ENCODE measurements around the gene SH3BP4.
A peak's percentile ranks its signal among the peaks of the same experiment; 100 is the strongest.

The SH3BP4 gene

GRCh38 chr2:235094457-235094856 is 142.6 kb downstream of the SH3BP4 start:
- Histone ChIP-seq H3K18ac (ENCODE audit: low read depth in 1 of 2, low read length in 2 of 2) (no peak overlapping the region), H2BK120ac (ENCODE audit: low read depth, low read length) (no peak overlapping the region)

DNA sequence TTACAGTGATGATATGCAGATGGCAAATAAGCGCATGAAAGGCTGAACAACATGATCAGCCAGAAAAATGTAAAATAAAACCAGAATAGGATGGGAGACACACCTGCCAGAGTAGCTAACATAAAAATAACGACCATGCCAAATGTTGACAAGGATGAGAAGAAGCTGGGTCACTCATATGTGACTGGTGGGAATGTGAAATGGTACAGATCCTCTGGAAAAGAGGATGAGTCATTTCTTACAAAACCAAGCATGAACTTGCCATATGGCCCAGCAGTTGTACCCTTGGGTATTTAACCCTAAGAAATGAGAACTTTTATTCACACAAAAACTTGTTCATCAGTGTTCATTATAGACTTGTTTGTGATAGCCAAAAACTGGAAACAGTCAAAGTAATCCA is 143.8 kb downstream of the SH3BP4 start:
- Histone ChIP-seq H3K4me1 (ENCODE audit: control insufficient read depth, insufficient read depth, low read depth, low read length) (peaks cover 7% of the 10 kb centered on the region), H3K23ac (ENCODE audit: low read length in 2 of 2) (no peak overlapping the region), H3K4me2 (ENCODE audit: low read length, poor library complexity, severe bottlenecking) (no peak overlapping the region), H2BK12ac (ENCODE audit: low read length in 2 of 2) (no peak overlapping the region), H2BK15ac (ENCODE audit: low read depth, poor library complexity, severe bottlenecking) (no peak overlapping the region), H3K4me3 (ENCODE audit: insufficient read depth in 1 of 2, low read depth in 1 of 2, low read length in 2 of 2) (no peak overlapping the region), H3K27me3 (ENCODE audit: control insufficient read depth in 1 of 2, insufficient read depth in 1 of 2, low read length in 2 of 2) (no peaks in the 10 kb centered on the region), H3K27ac (ENCODE audit: low read length, poor library complexity, severe bottlenecking) (no peak overlapping the region), H4K8ac (ENCODE audit: low read length) (no peak overlapping the region), H3K36me3 (ENCODE audit: control insufficient read depth in 1 of 2, insufficient read depth in 2 of 2, low read depth in 1 of 2, low read length in 2 of 2) (no peaks in the 10 kb centered on the region), H4K91ac (ENCODE audit: low read length) (no peak overlapping the region), H3K9ac (ENCODE audit: low read length) (no peak overlapping the region), H3K4ac (ENCODE audit: low read depth in 1 of 2, low read length in 2 of 2) (no peak overlapping the region), H3K18ac (ENCODE audit: low read depth in 1 of 2, low read length in 2 of 2) (no peak overlapping the region), H2AK5ac (ENCODE audit: low read length, severe bottlenecking) (no peak overlapping the region), H3K14ac (ENCODE audit: low read length in 2 of 2) (no peak overlapping the region), H2BK120ac (ENCODE audit: low read depth, low read length) (no peak overlapping the region), H3K9me3 (ENCODE audit: control insufficient read depth, low read length) (no peaks in the 10 kb centered on the region), H3K79me1 (replicated peaks; ENCODE audit: low read length, poor library complexity, severe bottlenecking) (peaks cover 2% of the 10 kb centered on the region), H2BK5ac (ENCODE audit: low read depth, low read length, poor library complexity, severe bottlenecking) (no peak overlapping the region), H2AFZ (ENCODE audit: low read depth, low read length) (no peak overlapping the region)
- WGBS = 90% methylated on average over 2 of the region's 2 CpGs
- peak; percentile 48 for DNase-seq

More at GRCh38 chr2:235094457-235094856, 142.6 kb downstream of the SH3BP4 start:
- no peak overlapping the region for H3K14ac ChIP-seq (ENCODE audit: low read length in 2 of 2)
- H2BK5ac ChIP-seq (ENCODE audit: low read depth, low read length, poor library complexity, severe bottlenecking) = no peak overlapping the region
- no peak for DNase-seq
- no peaks in the 10 kb centered on the region for H3K9me3 ChIP-seq (ENCODE audit: control insufficient read depth, low read length)
- H3K4me2 ChIP-seq (ENCODE audit: low read length, poor library complexity, severe bottlenecking) = no peak overlapping the region
- H3K79me1 ChIP-seq (replicated peaks; ENCODE audit: low read length, poor library complexity, severe bottlenecking) = peaks cover 2% of the 10 kb centered on the region
- H3K36me3 ChIP-seq (ENCODE audit: control insufficient read depth in 1 of 2, insufficient read depth in 2 of 2, low read depth in 1 of 2, low read length in 2 of 2) = no peaks in the 10 kb centered on the region
- H2AK5ac ChIP-seq (ENCODE audit: low read length, severe bottlenecking) = no peak overlapping the region
- no peak overlapping the region for H2AFZ ChIP-seq (ENCODE audit: low read depth, low read length)
- H2BK15ac ChIP-seq (ENCODE audit: low read depth, poor library complexity, severe bottlenecking) = no peak overlapping the region
- no peak overlapping the region for H3K9ac ChIP-seq (ENCODE audit: low read length)
- H3K4me1 ChIP-seq (ENCODE audit: control insufficient read depth, insufficient read depth, low read depth, low read length) = peaks cover 7% of the 10 kb centered on the region
- WGBS = no CpG with 5 or more reads among the region's 1 CpG
- no peak overlapping the region for H3K4me3 ChIP-seq (ENCODE audit: insufficient read depth in 1 of 2, low read depth in 1 of 2, low read length in 2 of 2)
- H3K27ac ChIP-seq (ENCODE audit: low read length, poor library complexity, severe bottlenecking) = no peak overlapping the region
- H3K27me3 ChIP-seq (ENCODE audit: control insufficient read depth in 1 of 2, insufficient read depth in 1 of 2, low read length in 2 of 2) = no peaks in the 10 kb centered on the region
- no peak overlapping the region for H4K91ac ChIP-seq (ENCODE audit: low read length)
- no peak overlapping the region for H4K8ac ChIP-seq (ENCODE audit: low read length)
- H2BK12ac ChIP-seq (ENCODE audit: low read length in 2 of 2) = no peak overlapping the region
- H3K4ac ChIP-seq (ENCODE audit: low read depth in 1 of 2, low read length in 2 of 2) = no peak overlapping the region
- H3K23ac ChIP-seq (ENCODE audit: low read length in 2 of 2) = no peak overlapping the region

DNA sequence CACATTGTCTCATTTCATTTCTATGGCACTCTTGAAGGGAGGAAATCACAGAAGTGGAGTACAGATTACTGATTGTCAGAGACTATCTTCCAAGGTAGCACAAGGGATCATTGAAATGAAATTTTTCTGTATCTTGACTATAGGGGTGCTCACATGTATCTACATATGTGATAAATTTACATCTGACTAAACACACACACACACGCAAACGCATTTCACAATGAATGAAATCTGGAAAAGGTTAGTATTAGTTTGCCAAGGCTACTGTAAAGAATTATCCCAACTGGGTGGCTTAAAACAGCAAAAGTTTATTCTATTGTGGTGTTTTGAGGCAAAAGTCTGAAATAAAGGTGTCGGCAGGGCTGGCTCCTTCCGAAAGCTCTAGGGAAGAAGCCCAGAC is 144.6 kb downstream of the SH3BP4 start:
- Histone ChIP-seq H3K4ac (ENCODE audit: low read depth in 1 of 2, low read length in 2 of 2) (no peak overlapping the region), H2AK5ac (ENCODE audit: low read length, severe bottlenecking) (no peak overlapping the region), H2AFZ (ENCODE audit: low read depth, low read length) (no peak overlapping the region), H2BK120ac (ENCODE audit: low read depth, low read length) (no peak overlapping the region), H3K9me3 (ENCODE audit: control insufficient read depth, low read length) (no peaks in the 10 kb centered on the region), H2BK12ac (ENCODE audit: low read length in 2 of 2) (no peak overlapping the region), H3K4me2 (ENCODE audit: low read length, poor library complexity, severe bottlenecking) (no peak overlapping the region), H3K36me3 (ENCODE audit: control insufficient read depth in 1 of 2, insufficient read depth in 2 of 2, low read depth in 1 of 2, low read length in 2 of 2) (no peaks in the 10 kb centered on the region), H3K27ac (ENCODE audit: low read length, poor library complexity, severe bottlenecking) (no peak overlapping the region), H3K79me1 (replicated peaks; ENCODE audit: low read length, poor library complexity, severe bottlenecking) (peaks cover 2% of the 10 kb centered on the region), H2BK15ac (ENCODE audit: low read depth, poor library complexity, severe bottlenecking) (no peak overlapping the region), H3K27me3 (ENCODE audit: control insufficient read depth in 1 of 2, insufficient read depth in 1 of 2, low read length in 2 of 2) (no peaks in the 10 kb centered on the region), H4K91ac (ENCODE audit: low read length) (no peak overlapping the region), H3K14ac (ENCODE audit: low read length in 2 of 2) (no peak overlapping the region), H3K23ac (ENCODE audit: low read length in 2 of 2) (no peak overlapping the region), H3K9ac (ENCODE audit: low read length) (no peak overlapping the region), H3K4me1 (ENCODE audit: control insufficient read depth, insufficient read depth, low read depth, low read length) (peaks cover 7% of the 10 kb centered on the region), H3K4me3 (ENCODE audit: insufficient read depth in 1 of 2, low read depth in 1 of 2, low read length in 2 of 2) (no peak overlapping the region), H3K18ac (ENCODE audit: low read depth in 1 of 2, low read length in 2 of 2) (no peak overlapping the region), H2BK5ac (ENCODE audit: low read depth, low read length, poor library complexity, severe bottlenecking) (no peak overlapping the region), H4K8ac (ENCODE audit: low read length) (no peak overlapping the region)
- WGBS = 100% methylated on average over 4 of the region's 4 CpGs
- DNase-seq = no peak

DNA sequence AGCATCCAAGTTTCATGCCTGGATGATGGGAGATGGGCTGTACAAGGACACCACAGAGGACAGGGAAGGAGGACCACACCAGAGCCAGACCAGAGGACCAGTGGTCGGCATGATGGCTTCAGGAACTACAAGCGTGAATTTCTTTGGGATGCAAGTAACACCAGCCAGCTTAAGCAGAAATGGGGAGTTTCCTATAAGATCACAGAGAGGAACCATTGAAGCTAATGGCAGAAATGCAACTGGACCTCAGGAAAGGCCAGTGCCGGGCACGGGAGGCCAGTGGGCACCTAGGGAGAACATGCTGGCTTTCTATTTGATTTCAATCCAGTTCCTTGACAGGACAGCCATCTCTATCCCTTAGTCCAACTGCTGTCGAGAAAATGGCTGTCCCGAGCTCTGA is 145.4 kb downstream of the SH3BP4 start:
- H3K4ac ChIP-seq (ENCODE audit: low read depth in 1 of 2, low read length in 2 of 2) = no peak overlapping the region
- H2BK12ac ChIP-seq (ENCODE audit: low read length in 2 of 2) = no peak overlapping the region
- no peak overlapping the region for H3K9ac ChIP-seq (ENCODE audit: low read length)
- H3K27me3 ChIP-seq (ENCODE audit: control insufficient read depth in 1 of 2, insufficient read depth in 1 of 2, low read length in 2 of 2) = no peaks in the 10 kb centered on the region
- H2BK120ac ChIP-seq (ENCODE audit: low read depth, low read length) = no peak overlapping the region
- H3K27ac ChIP-seq (ENCODE audit: low read length, poor library complexity, severe bottlenecking) = no peak overlapping the region
- H3K23ac ChIP-seq (ENCODE audit: low read length in 2 of 2) = no peak overlapping the region
- H2BK5ac ChIP-seq (ENCODE audit: low read depth, low read length, poor library complexity, severe bottlenecking) = no peak overlapping the region
- H3K14ac ChIP-seq (ENCODE audit: low read length in 2 of 2) = no peak overlapping the region
- peak overlapping the region; percentile 74 for H2AK5ac ChIP-seq (ENCODE audit: low read length, severe bottlenecking)
- no peaks in the 10 kb centered on the region for H3K9me3 ChIP-seq (ENCODE audit: control insufficient read depth, low read length)
- no peak overlapping the region for H2AFZ ChIP-seq (ENCODE audit: low read depth, low read length)
- no peak overlapping the region for H3K4me2 ChIP-seq (ENCODE audit: low read length, poor library complexity, severe bottlenecking)
- no peak overlapping the region for H4K91ac ChIP-seq (ENCODE audit: low read length)
- 94% methylated on average over 6 of the region's 6 CpGs for WGBS
- H4K8ac ChIP-seq (ENCODE audit: low read length) = peak overlapping the region; percentile 57
- H3K18ac ChIP-seq (ENCODE audit: low read depth in 1 of 2, low read length in 2 of 2) = no peak overlapping the region
- no peak overlapping the region for H3K4me3 ChIP-seq (ENCODE audit: insufficient read depth in 1 of 2, low read depth in 1 of 2, low read length in 2 of 2)
- H3K79me1 ChIP-seq (replicated peaks; ENCODE audit: low read length, poor library complexity, severe bottlenecking) = peaks cover 2% of the 10 kb centered on the region
- H2BK15ac ChIP-seq (ENCODE audit: low read depth, poor library complexity, severe bottlenecking) = peak overlapping the region; percentile 20
- peaks cover 7% of the 10 kb centered on the region for H3K4me1 ChIP-seq (ENCODE audit: control insufficient read depth, insufficient read depth, low read depth, low read length)
- no peak for DNase-seq
- H3K36me3 ChIP-seq (ENCODE audit: control insufficient read depth in 1 of 2, insufficient read depth in 2 of 2, low read depth in 1 of 2, low read length in 2 of 2) = no peaks in the 10 kb centered on the region

All from mesenchymal stem cell (in vitro differentiated cells and primary cell).